GM13977 (cell line): ENCODE data around the gene NUDT22.
"Not testable (repeated sequence)": the region's sequence is repeated elsewhere in the genome, so short reads cannot be mapped to it uniquely, and the experiment has no call there.

Experiments
- DNase-seq: peaks from one replicate; pipeline ENCODE4 v3.0.0; 2012; ENCODE audit warnings: low spot score
- CTCF ChIP-seq: IDR thresholded peaks from 2 replicates; pipeline ENCODE4 v1.5.1; 2012; ENCODE audit warnings: mild to moderate bottlenecking, control low read depth; ENCODE audit not compliant: insufficient read depth; ENCODE audit errors: extremely low read depth, missing control alignments
- in situ Hi-C: fragments of 300-500 bp; cut with MboI; formaldehyde crosslinking; loops from one replicate; pipeline ENCODE4 v1.12.0; 2022; ENCODE audit warnings: low sequenced_read_pairs, low pct_unique_long_range_greater_than_20kb, mixed read lengths, inconsistent platforms; ENCODE audit not compliant: unreplicated experiment

The NUDT22 gene

GRCh38 chr11:64241491-64242374 lies 15.7 kb downstream of the NUDT22 start:
- DNase-seq = no peak
- in situ Hi-C loops = no loop called here
- TF ChIP-seq CTCF = no peak

- DNase-seq = no peak
- in situ Hi-C loops = no loop called here
- no peak for TF ChIP-seq CTCF
These were observed 17.3 kb downstream of the NUDT22 start for GRCh38 chr11:64243236-64243854.

- in situ Hi-C loops = no loop called here
- DNase-seq = no peak
These were observed 18.0 kb downstream of the NUDT22 start for GRCh38 chr11:64244107-64244506.

GRCh38 chr11:64244966-64245365 lies 18.9 kb downstream of the NUDT22 start:
- no peak for TF ChIP-seq CTCF
- in situ Hi-C loops = no loop called here
- DNase-seq = no peak

More at GRCh38 chr11:64244107-64244506, 18.0 kb downstream of the NUDT22 start:
- no peak for TF ChIP-seq CTCF

GRCh38 chr11:64245401-64245796 lies 19.3 kb downstream of the NUDT22 start:
- DNase-seq = no peak
- TF ChIP-seq CTCF = no peak
- in situ Hi-C loops = no loop called here

- no peak for DNase-seq
- no peak for TF ChIP-seq CTCF
- in situ Hi-C loops = no loop called here
These were observed 19.9 kb downstream of the NUDT22 start for GRCh38 chr11:64245797-64246620.

GRCh38 chr11:64246621-64246870 lies 20.5 kb downstream of the NUDT22 start:
- in situ Hi-C loops, DNase-seq: not testable (repeated sequence)
